Heart left ventricle (tissue), 13 donors: ENCODE measurements around the gene WDR37.

Experiments used
- POLR2A ChIP-seq, 2 donors: fragments of 450-650 bp; IDR thresholded peaks; one replicate each; pipeline ENCODE4 v1.6.1; 2017; ENCODE audit warnings: antibody characterized with exemption in 2 of 2, mild to moderate bottlenecking in 2 of 2, moderate library complexity in 2 of 2
- TF ChIP-seq, protein P1 (sequence below), 12 donors: fragments of 200-600 bp; sonication (generic) in 4 of 12; IDR thresholded peaks; one replicate each; pipeline versions ENCODE4 v1.5.0 to v1.8.0; 2018 to 2022; ENCODE audit warnings: antibody characterized with exemption in 12 of 12, mild to moderate bottlenecking in 5 of 12
- donor health status: ischemic (EF 13 %, LVEDD 7.1; RV severe dilation, severe dysfunction).
- donor health status: DM: no; HTN: yes; CAD: no.
- donor health status: DM: no; HTN: no; CAD: no.
- donor health status: ischemic (EF 25% LVEDD 6.9; RV normal size, moderate dysfunction).
- donor health status: ischemic (EF 25% LVEDD 5.7; RV mildly dilated, moderate dysfunction).
- donor health status: ischemic (EF 35%, LVEDD 5.7; RV mildly dilated, moderate dysfunction).
- donor health status: nonischemic (EF 11% LVEDD 7.7; RV severe dilation, severe dysfunction).
- donor health status: DM: yes; HTN: yes; CAD: no.
- donor health status: PGD.
- donor health status: ischemic (EF 29% LVEDD 5.4; RV normal size, mild dysfunction).
- donor health status: nonischemic (EF 23%, LVEDD 6.1; RV moderate dilation, normal function).

DNA sequence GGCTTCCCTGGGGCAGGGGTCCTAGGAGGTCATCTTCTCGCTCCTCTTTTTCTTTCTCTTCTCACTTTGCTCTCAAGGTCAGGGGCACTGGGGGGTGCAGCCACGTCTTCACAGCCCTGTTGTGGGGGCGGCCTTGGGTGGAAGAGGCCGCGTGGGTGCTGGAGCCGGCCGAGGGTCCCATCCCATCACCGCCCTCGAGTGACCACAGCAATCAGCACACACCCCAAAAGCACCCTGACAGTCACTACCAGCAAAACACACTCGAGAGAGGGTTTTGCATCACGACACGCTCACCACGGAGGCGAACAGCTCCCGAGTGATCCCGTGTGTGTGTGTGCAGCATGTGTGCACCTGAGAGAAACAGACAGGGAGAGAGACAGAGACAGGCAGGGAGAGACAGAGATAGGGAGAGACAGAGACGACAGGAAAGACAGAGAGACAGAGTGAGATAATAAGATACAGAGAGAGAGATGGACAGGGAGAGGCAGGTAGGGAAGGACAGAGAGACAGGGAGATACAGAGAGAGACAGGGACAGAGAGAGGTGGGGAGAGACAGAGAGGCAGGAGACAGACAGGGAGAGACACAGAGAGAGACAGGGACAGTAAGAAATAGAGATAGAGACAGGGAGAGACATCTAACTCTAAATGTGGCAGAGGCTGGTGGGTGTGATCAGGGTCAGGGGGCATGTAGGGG lies 100.9 kb downstream of the WDR37 start:
- TF ChIP-seq, protein P1, sequence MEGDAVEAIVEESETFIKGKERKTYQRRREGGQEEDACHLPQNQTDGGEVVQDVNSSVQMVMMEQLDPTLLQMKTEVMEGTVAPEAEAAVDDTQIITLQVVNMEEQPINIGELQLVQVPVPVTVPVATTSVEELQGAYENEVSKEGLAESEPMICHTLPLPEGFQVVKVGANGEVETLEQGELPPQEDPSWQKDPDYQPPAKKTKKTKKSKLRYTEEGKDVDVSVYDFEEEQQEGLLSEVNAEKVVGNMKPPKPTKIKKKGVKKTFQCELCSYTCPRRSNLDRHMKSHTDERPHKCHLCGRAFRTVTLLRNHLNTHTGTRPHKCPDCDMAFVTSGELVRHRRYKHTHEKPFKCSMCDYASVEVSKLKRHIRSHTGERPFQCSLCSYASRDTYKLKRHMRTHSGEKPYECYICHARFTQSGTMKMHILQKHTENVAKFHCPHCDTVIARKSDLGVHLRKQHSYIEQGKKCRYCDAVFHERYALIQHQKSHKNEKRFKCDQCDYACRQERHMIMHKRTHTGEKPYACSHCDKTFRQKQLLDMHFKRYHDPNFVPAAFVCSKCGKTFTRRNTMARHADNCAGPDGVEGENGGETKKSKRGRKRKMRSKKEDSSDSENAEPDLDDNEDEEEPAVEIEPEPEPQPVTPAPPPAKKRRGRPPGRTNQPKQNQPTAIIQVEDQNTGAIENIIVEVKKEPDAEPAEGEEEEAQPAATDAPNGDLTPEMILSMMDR (IDR thresholded peaks at IDR 0.05), result no peak
- TF ChIP-seq POLR2A (IDR thresholded peaks at IDR 0.05), result no peak
